NCI-H69 (cell line): ENCODE results near the gene SRY.
"Not testable (repeated sequence)": the region's sequence is repeated elsewhere in the genome, so short reads cannot be mapped to it uniquely, and the experiment has no call there.

Experiments used
- DNase-seq: peaks from one replicate; lab custom pipeline; 2025; lab: John Stamatoyannopoulos, UW

SRY gene

GRCh38 chrY:2787600-2787999 lies at the start of gene SRY:
Gene SRY (minus strand): TSS chrY:2787682. CDS start chrY:2787603, 79 bp downstream.
- DNase-seq, result no peak

GRCh38 chrY:2837078-2837477 lies 49.6 kb upstream of the SRY start:
- DNase-seq, result no peak

GRCh38 chrY:2835230-2835629 lies 47.7 kb upstream of the SRY start:
- DNase-seq, result no peak

- DNase-seq, result no peak
Observed at GRCh38 chrY:2828497-2828896, 41.0 kb upstream of the SRY start.

- DNase-seq, result no peak
Observed at GRCh38 chrY:2824471-2824870, 37.0 kb upstream of the SRY start.

GRCh38 chrY:2817146-2817896 lies 29.8 kb upstream of the SRY start:
- DNase-seq, result not testable (repeated sequence)

- peak; percentile 10 for DNase-seq
Observed at GRCh38 chrY:2800246-2800645, 12.8 kb upstream of the SRY start.

GRCh38 chrY:2797991-2798390 lies 10.5 kb upstream of the SRY start:
- peak; percentile 25 for DNase-seq

GRCh38 chrY:2796977-2797523 lies 9.6 kb upstream of the SRY start:
- no peak for DNase-seq

GRCh38 chrY:2789756-2790155 lies 2.3 kb upstream of the SRY start:
- no peak for DNase-seq

- no peak for DNase-seq
Observed at GRCh38 chrY:2786876-2787512, 488 bp downstream of the SRY start.
